PC-3 (cell line): Measurements from ENCODE around the gene CTSF. TPM values are rescaled to one million over a fixed set of nuclear protein-coding genes. Genes with fewer than 3 reads are reported as not detected.

Source experiments
- ATAC-seq: fragments of 200-7000 bp; cut with Tn5 transposase; 2 replicates; pipeline ENCODE4 v1.9.1; 2020; ENCODE audit warnings: mild to moderate bottlenecking, moderate library complexity
- BruUV-seq: library from RNA; stranded (reverse); fragments of 400-500 nt; replicated peaks from 2 replicates; lab custom pipeline; 2021; lab: Mats Ljungman, UMichigan
- CTCF ChIA-PET: fragments of 300-600 bp; sonication (Branson Sonifier 250); formaldehyde crosslinking; loops from one replicate; lab custom pipeline; 2022; ENCODE audit warnings: antibody characterized with exemption; lab: Charles Lee
- POLR2A ChIA-PET: fragments of 300-600 bp; sonication (Branson Sonifier 250); formaldehyde crosslinking; loops from one replicate; lab custom pipeline; 2022; ENCODE audit warnings: antibody characterized with exemption; ENCODE audit not compliant: unreplicated experiment; lab: Charles Lee
- DNase-seq: peaks from one replicate; pipeline ENCODE4 v3.0.0-alpha.2; 2015
- H2AFZ ChIP-seq: fragments of 300-600 bp; sonication (generic); 2 replicates; pipeline ENCODE4 v1.6.0; 2016; ENCODE audit warnings: antibody characterized with exemption, low read length
- H3F3A ChIP-seq: fragments of 300-600 bp; sonication (generic); one replicate; pipeline ENCODE4 v1.6.0; 2017; ENCODE audit warnings: antibody characterized with exemption, low read length, control low read depth, mild to moderate bottlenecking; ENCODE audit not compliant: unreplicated experiment
- H3K27ac ChIP-seq: fragments of 300-600 bp; sonication (generic); 2 replicates; pipeline ENCODE4 v1.5.1; 2016; ENCODE audit warnings: mild to moderate bottlenecking, low read length
- H3K27me3 ChIP-seq: fragments of 300-600 bp; sonication (generic); 2 replicates; pipeline ENCODE4 v1.6.1; 2016; ENCODE audit warnings: low read length, mixed read lengths
- H3K36me3 ChIP-seq: fragments of 300-600 bp; sonication (generic); 2 replicates; pipeline ENCODE4 v1.6.1; 2016; ENCODE audit warnings: low read depth, mixed run types, low read length, mixed read lengths
- H3K4me1 ChIP-seq: fragments of 300-600 bp; sonication (generic); 2 replicates; pipeline ENCODE4 v1.5.1; 2016; ENCODE audit warnings: low read length; ENCODE audit not compliant: insufficient read depth
- H3K4me2 ChIP-seq: fragments of 300-600 bp; sonication (generic); 2 replicates; pipeline ENCODE4 v1.6.0; 2016; ENCODE audit warnings: low read length
- H3K4me3 ChIP-seq: fragments of 300-600 bp; sonication (generic); 2 replicates; pipeline ENCODE4 v1.5.1; 2016; ENCODE audit warnings: mild to moderate bottlenecking, low read length, mixed read lengths
- H3K79me2 ChIP-seq: fragments of 300-600 bp; sonication (generic); 2 replicates; pipeline ENCODE4 v1.6.1; 2017; ENCODE audit warnings: low read length, mixed read lengths
- H3K9ac ChIP-seq: fragments of 300-600 bp; sonication (generic); 2 replicates; pipeline ENCODE4 v1.6.0; 2016; ENCODE audit warnings: mild to moderate bottlenecking, low read length
- H3K9me2 ChIP-seq: fragments of 300-600 bp; sonication (generic); replicated peaks from 2 replicates; pipeline ENCODE4 v1.6.1; 2016; ENCODE audit warnings: mixed run types, low read length, mixed read lengths
- H3K9me3 ChIP-seq: fragments of 300-600 bp; sonication (generic); 2 replicates; pipeline ENCODE4 v1.6.1; 2016; ENCODE audit warnings: low read length, mixed read lengths
- H4K20me1 ChIP-seq: fragments of 300-600 bp; sonication (generic); 2 replicates; pipeline ENCODE4 v1.6.1; 2016; ENCODE audit warnings: low read length, mixed read lengths
- EZH2 ChIP-seq: fragments of 300-600 bp; sonication (generic); IDR thresholded peaks from one replicate; pipeline ENCODE4 v1.6.1; 2017; ENCODE audit warnings: antibody characterized with exemption, mild to moderate bottlenecking, low read length; ENCODE audit not compliant: unreplicated experiment
- EZH2phosphoT487 ChIP-seq: fragments of 300-600 bp; sonication (generic); IDR thresholded peaks from 2 replicates; pipeline ENCODE4 v1.6.1; 2018; ENCODE audit warnings: mild to moderate bottlenecking, antibody characterized with exemption, low read length, borderline replicate concordance
- intact Hi-C: fragments of 100-400 bp; cut with micrococcal nuclease; formaldehyde crosslinking; loops from 2 replicates; pipeline ENCODE4 v1.9.0; 2023
- total RNA-seq: library from RNA; depleted of rRNA; stranded (reverse); fragments of >200 nt; gene quantifications from 2 replicates; pipeline ENCODE4 v1.2.3, GENCODE V29; 2014
- TF ChIP-seq, protein P1 (sequence below): fragments of 300-600 bp; sonication (generic); conservative IDR thresholded peaks from 2 replicates; pipeline ENCODE4 v1.5.1; 2017; ENCODE audit warnings: antibody characterized with exemption, low read depth, mild to moderate bottlenecking, low read length

Gene CTSF
- total RNA-seq, 1 experiment from 2014 or later, result 9.4 TPM

DNA sequence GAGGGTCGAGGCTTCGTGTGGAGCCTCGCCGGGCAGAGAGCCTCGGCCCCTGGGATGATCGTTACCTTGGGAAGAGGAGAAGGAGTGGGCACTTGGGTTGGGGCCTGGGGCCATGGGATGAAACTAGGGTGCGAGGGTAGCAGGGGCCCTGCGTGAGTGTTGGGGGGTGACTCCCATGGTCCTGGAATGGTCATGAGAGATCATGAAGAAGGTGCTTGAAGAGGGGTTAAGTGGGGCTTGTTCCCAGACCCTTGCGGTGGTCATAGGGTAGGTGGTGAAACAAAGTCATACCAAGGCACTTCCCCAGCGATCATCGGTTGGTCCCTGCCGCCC, 24.9 kb upstream of the CTSF start:
- Histone ChIP-seq H3K79me2 (peaks cover 22% of the 10 kb centered on the region), H3K4me2 (peak overlapping the region; percentile 91), H3K27me3 (no peaks in the 10 kb centered on the region), H3K4me3 (peak overlapping the region; percentile 77), H2AFZ (peak overlapping the region; percentile 88), H3K27ac (no peak overlapping the region), H3K9me3 (no peaks in the 10 kb centered on the region), H3K9ac (peak overlapping the region; percentile 77), H3F3A (no peaks in the 10 kb centered on the region), H3K9me2 (no peaks in the 10 kb centered on the region), H4K20me1 (no peaks in the 10 kb centered on the region), H3K4me1 (peaks cover 15% of the 10 kb centered on the region), H3K36me3 (no peaks in the 10 kb centered on the region)
- ATAC-seq, result peak; percentile 10; the same call in 1 of the 2 replicates
- intact Hi-C loops, result loop anchor here (1.0 to 2.0 kb wide), 2 partner anchors 24 to 85 kb away; partner anchors contain the start of gene RBM14
- no peak for DNase-seq
- CTCF ChIA-PET, result interaction anchor here (0.6 to 0.7 kb wide), 2 partner anchors 18 to 31 kb away, joined by 6 to 10 read pairs; no protein-coding TSS in a partner anchor
- TF ChIP-seq EZH2phosphoT487 (no peak), EZH2 (no peak)
- TF ChIP-seq, protein P1, sequence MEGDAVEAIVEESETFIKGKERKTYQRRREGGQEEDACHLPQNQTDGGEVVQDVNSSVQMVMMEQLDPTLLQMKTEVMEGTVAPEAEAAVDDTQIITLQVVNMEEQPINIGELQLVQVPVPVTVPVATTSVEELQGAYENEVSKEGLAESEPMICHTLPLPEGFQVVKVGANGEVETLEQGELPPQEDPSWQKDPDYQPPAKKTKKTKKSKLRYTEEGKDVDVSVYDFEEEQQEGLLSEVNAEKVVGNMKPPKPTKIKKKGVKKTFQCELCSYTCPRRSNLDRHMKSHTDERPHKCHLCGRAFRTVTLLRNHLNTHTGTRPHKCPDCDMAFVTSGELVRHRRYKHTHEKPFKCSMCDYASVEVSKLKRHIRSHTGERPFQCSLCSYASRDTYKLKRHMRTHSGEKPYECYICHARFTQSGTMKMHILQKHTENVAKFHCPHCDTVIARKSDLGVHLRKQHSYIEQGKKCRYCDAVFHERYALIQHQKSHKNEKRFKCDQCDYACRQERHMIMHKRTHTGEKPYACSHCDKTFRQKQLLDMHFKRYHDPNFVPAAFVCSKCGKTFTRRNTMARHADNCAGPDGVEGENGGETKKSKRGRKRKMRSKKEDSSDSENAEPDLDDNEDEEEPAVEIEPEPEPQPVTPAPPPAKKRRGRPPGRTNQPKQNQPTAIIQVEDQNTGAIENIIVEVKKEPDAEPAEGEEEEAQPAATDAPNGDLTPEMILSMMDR, result no peak
- POLR2A ChIA-PET, result no interaction called here
- BruUV-seq, result TSS peak; percentile 85

DNA sequence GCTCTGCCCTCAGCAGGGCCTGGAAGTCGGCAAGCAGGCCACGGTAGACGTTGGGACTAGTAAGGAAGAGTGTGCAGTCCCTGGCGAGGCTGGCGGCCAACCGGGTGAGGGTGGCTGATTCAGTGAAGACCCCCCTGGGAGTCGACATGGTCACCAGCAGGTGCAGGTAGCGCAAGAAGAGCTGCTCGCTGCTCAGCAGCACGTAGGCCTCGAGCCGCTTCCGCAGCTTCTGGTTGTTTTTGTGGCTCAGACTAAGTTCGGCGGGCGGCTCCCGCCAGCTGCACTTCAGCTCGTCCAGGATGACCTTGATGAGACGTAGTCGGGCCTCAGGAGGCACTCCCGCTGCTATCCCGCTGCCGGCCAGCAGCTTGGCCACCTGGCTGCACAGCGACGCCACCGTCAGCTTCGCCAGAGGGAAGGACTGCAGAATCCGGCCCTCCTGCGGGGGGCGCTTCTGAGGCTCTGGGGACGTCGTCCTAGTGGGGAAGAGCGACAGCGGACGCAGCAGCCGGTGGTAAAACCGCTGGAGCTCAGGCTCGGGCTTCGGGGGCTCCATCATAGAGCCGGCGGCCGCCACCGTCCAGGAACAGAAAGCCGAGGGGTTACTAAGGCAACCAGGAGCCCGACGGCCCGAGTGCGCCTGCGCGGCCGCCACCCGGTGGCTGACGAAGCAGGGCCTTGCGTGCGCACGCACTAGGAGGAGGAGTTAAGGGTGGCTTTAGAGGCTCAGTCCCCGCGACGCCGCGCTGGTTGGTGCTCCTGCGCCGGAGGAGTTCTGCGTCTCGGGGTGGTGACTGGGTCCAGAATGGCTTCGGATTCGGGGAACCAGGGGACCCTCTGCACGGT, 24.3 kb upstream of the CTSF start, which contains the start of the genes CCDC87 and CCS:
TSS of gene CCDC87 (minus strand) at position 607 of the 846 bp plus-strand sequence. CDS start at position 559, 48 bp downstream.
TSS of gene CCS (plus strand) at position 729 of the 846 bp plus-strand sequence. CDS start at position 806, 77 bp downstream.
- Histone ChIP-seq H3K36me3 (no peaks in the 10 kb centered on the region), H3K4me2 (peak within 1 kb of the TSS; percentile 91), H3K27me3 (no peaks in the 10 kb centered on the region), H3K9me2 (no peaks in the 10 kb centered on the region), H2AFZ (peak within 1 kb of the TSS; percentile 88), H3F3A (no peaks in the 10 kb centered on the region), H3K9ac (peak within 1 kb of the TSS; percentile 77), H3K9me3 (no peaks in the 10 kb centered on the region), H3K27ac (no peak within 1 kb of the TSS), H4K20me1 (no peaks in the 10 kb centered on the region), H3K79me2 (peaks cover 22% of the 10 kb centered on the region), H3K4me3 (peak within 1 kb of the TSS; percentile 77), H3K4me1 (peaks cover 15% of the 10 kb centered on the region)
- no peak for TF ChIP-seq EZH2phosphoT487
- TF ChIP-seq EZH2, result no peak
- TF ChIP-seq, protein P1, result peak; percentile 83
- ATAC-seq (peak; percentile 99), DNase-seq (peak; percentile 99)
- intact Hi-C loops, result loop anchor here (1.0 to 2.0 kb wide), 3 partner anchors 24 to 86 kb away; partner anchors contain the start of genes ACTN3, RBM14 and ZDHHC24
- no TSS peak for BruUV-seq
- ChIA-PET POLR2A (interaction anchor here (0.6 kb wide), 2 partner anchors 24 to 977 kb away, joined by 3 to 8 read pairs; no protein-coding TSS in a partner anchor), CTCF (interaction anchor here (0.5 to 0.8 kb wide), 6 partner anchors 19 to 154 kb away, joined by 3 to 10 read pairs (median 4); partner anchors contain the start of genes MRPL11 and RBM4)
